Body of pancreas (tissue), 4 donors: ENCODE measurements around the gene SAP130. TPM values are rescaled to one million over a fixed set of nuclear protein-coding genes. Genes with fewer than 3 reads are reported as not detected.

ENCODE experiments used
- ATAC-seq: fragments of 150-250 bp; one replicate; pipeline ENCODE4 v1.9.1; 2016
- DNase-seq, 4 donors: peaks; one replicate each; pipeline ENCODE4 v3.0.0-alpha.2; 2019
- H3K27ac ChIP-seq, 4 donors: fragments of 200-600 bp; sonication (generic); 1 replicate in 3 of 4; 2 replicates in 1 of 4; pipeline versions ENCODE4 v1.5.1 to v1.6.1; 2016 to 2019; ENCODE audit warnings: mild to moderate bottlenecking in 1 of 4, mixed read lengths in 1 of 4, moderate library complexity in 1 of 4
- H3K27me3 ChIP-seq, 2 donors: fragments of 200-600 bp; sonication (generic); one replicate each; pipeline ENCODE4 v1.6.0; 2016; ENCODE audit warnings: mild to moderate bottlenecking in 1 of 2
- H3K36me3 ChIP-seq, 2 donors: fragments of 200-600 bp; sonication (generic); replicated peaks in 1 of 2; 2 replicates each; pipeline ENCODE4 v1.5.1; 2016; ENCODE audit warnings: low read depth in 2 of 2; ENCODE audit not compliant: insufficient read depth in 1 of 2
- H3K4me1 ChIP-seq: fragments of 200-600 bp; sonication (generic); one replicate; pipeline ENCODE4 v1.6.0; 2016
- H3K4me3 ChIP-seq, 2 donors: fragments of 200-600 bp; sonication (generic); 1 replicate in 1 of 2; 2 replicates in 1 of 2; pipeline ENCODE4 v1.5.1; 2016 to 2019
- H3K9me3 ChIP-seq, 3 donors: fragments of 200-600 bp; sonication (generic); 1 replicate in 2 of 3; 2 replicates in 1 of 3; pipeline ENCODE4 v1.5.1; 2016
- CTCF ChIP-seq, 7 experiments: fragments of 450-650 bp in 4 of 7; fragments of 200-600 bp in 3 of 7; sonication (generic) in 3 of 7; IDR thresholded peaks; one replicate each; pipeline ENCODE4 v1.5.1; 2016 to 2019; ENCODE audit warnings: antibody characterized with exemption in 7 of 7
- POLR2A ChIP-seq, 3 donors: fragments of 450-650 bp; IDR thresholded peaks; one replicate each; pipeline ENCODE4 v1.6.1; 2016; ENCODE audit warnings: antibody characterized with exemption in 3 of 3, mild to moderate bottlenecking in 2 of 3
- WGBS, 2 donors: methylation state at CpG; one replicate each; pipeline ENCODE4 v1.1.5; 2017; 5-methylcytosine and 5-hydroxymethylcytosine counted together
- intact Hi-C: fragments of 100-400 bp; cut with DNase I; formaldehyde crosslinking; loops from one replicate; pipeline ENCODE4 v1.15.1; 2023
- total RNA-seq, 2 donors: library from RNA; depleted of rRNA; stranded (reverse); fragments of >200 nt; gene quantifications; one replicate each; pipeline ENCODE4 v1.1.0, GENCODE V29; 2016

SAP130 gene
- total RNA-seq, 2 donors from 2014 or later: 4.4 to 4.6 TPM

GRCh38 chr2:127986548-127987079 is 41.2 kb downstream of the SAP130 start:
- 91 to 92% methylated on average over 7 of the region's 7 CpGs for WGBS, 2 donors
- DNase-seq (no peak), ATAC-seq (no peak)
- no peak for TF ChIP-seq CTCF (IDR thresholded peaks at IDR 0.05)
- TF ChIP-seq POLR2A (IDR thresholded peaks at IDR 0.05): no peak
- H3K9me3 ChIP-seq: no peaks in the 10 kb centered on the region
- H3K4me1 ChIP-seq: no peaks in the 10 kb centered on the region
- no peak overlapping the region for H3K27ac ChIP-seq
- no peak overlapping the region for H3K4me3 ChIP-seq
- peaks cover 3 to 21% of the 10 kb centered on the region in 2 donors for H3K36me3 ChIP-seq
- no peaks in the 10 kb centered on the region for H3K27me3 ChIP-seq
- intact Hi-C loops: no loop called here

- intact Hi-C loops: no loop called here
- ATAC-seq: no peak
- Histone ChIP-seq H3K4me3 (no peak overlapping the region), H3K27ac (no peak overlapping the region), H3K4me1 (no peaks in the 10 kb centered on the region), H3K27me3 (no peaks in the 10 kb centered on the region), H3K36me3 (peaks cover 3 to 21% of the 10 kb centered on the region in 2 donors), H3K9me3 (no peaks in the 10 kb centered on the region)
- 90 to 92% methylated on average over 11 to 13 of the region's 13 CpGs for WGBS, 2 donors
- no peak for DNase-seq
- TF ChIP-seq CTCF (IDR thresholded peaks at IDR 0.05) (no peak), POLR2A (IDR thresholded peaks at IDR 0.05) (no peak)
Measured at GRCh38 chr2:127985735-127986134, 42.1 kb downstream of the SAP130 start.

- no peak for ATAC-seq
- intact Hi-C loops: no loop called here
- DNase-seq: no peak
- no peaks in the 10 kb centered on the region for H3K27me3 ChIP-seq
- no peak overlapping the region for H3K4me3 ChIP-seq
- TF ChIP-seq CTCF (IDR thresholded peaks at IDR 0.05): no peak
- 90 to 94% methylated on average over 6 of the region's 6 CpGs for WGBS, 2 donors
- no peak overlapping the region for H3K27ac ChIP-seq
- no peaks in the 10 kb centered on the region for H3K4me1 ChIP-seq
- H3K9me3 ChIP-seq: no peaks in the 10 kb centered on the region
- H3K36me3 ChIP-seq: peaks cover 3 to 24% of the 10 kb centered on the region in 2 donors
Measured at GRCh38 chr2:127985026-127985734, 42.7 kb downstream of the SAP130 start.

GRCh38 chr2:127984551-127984950 is 43.3 kb downstream of the SAP130 start:
- WGBS, 2 donors: 76 to 82% methylated on average over 3 of the region's 3 CpGs
- no peak for ATAC-seq
- Histone ChIP-seq H3K4me3 (no peak overlapping the region), H3K27ac (no peak overlapping the region), H3K4me1 (no peaks in the 10 kb centered on the region), H3K36me3 (peaks cover 3 to 24% of the 10 kb centered on the region in 2 donors), H3K9me3 (no peaks in the 10 kb centered on the region), H3K27me3 (no peaks in the 10 kb centered on the region)
- intact Hi-C loops: no loop called here
- TF ChIP-seq POLR2A (IDR thresholded peaks at IDR 0.05) (no peak), CTCF (IDR thresholded peaks at IDR 0.05) (no peak)
- DNase-seq: no peak

GRCh38 chr2:127969446-127969845 is 58.4 kb downstream of the SAP130 start:
- peaks cover 0 to 7% of the 10 kb centered on the region in 2 donors for H3K36me3 ChIP-seq
- 81 to 100% methylated on average over 3 to 4 of the region's 4 CpGs for WGBS, 2 donors
- no peaks in the 10 kb centered on the region for H3K9me3 ChIP-seq
- no peak for TF ChIP-seq POLR2A (IDR thresholded peaks at IDR 0.05)
- no peak for TF ChIP-seq CTCF (IDR thresholded peaks at IDR 0.05)
- no peaks in the 10 kb centered on the region for H3K27me3 ChIP-seq
- ATAC-seq: no peak
- H3K27ac ChIP-seq: no peak overlapping the region
- no peak for DNase-seq
- intact Hi-C loops: no loop called here
- H3K4me1 ChIP-seq: peaks cover 6% of the 10 kb centered on the region
- H3K4me3 ChIP-seq: no peak overlapping the region
